Muscle of leg (tissue), 11 donors: ENCODE data around the gene HS3ST5. TPM values are rescaled to one million over a fixed set of nuclear protein-coding genes. Genes with fewer than 3 reads are reported as not detected.

Experiments used
- DNase-seq: peaks from one replicate; pipeline ENCODE4 v3.0.0; 2013
- H3K27ac ChIP-seq: one replicate; pipeline ENCODE4 v1.5.1; 2013; ENCODE audit warnings: mild to moderate bottlenecking, low read length, control low read depth
- H3K27me3 ChIP-seq: one replicate; pipeline ENCODE4 v1.6.1; 2013; ENCODE audit warnings: low read length; ENCODE audit not compliant: control insufficient read depth, insufficient read depth
- H3K36me3 ChIP-seq: one replicate; pipeline ENCODE4 v1.6.1; 2013; ENCODE audit warnings: low read length; ENCODE audit not compliant: control insufficient read depth, insufficient read depth
- H3K4me1 ChIP-seq: one replicate; pipeline ENCODE4 v1.6.1; 2013; ENCODE audit warnings: low read length; ENCODE audit not compliant: control insufficient read depth, insufficient read depth
- H3K4me3 ChIP-seq: one replicate; pipeline ENCODE4 v1.5.1; 2013; ENCODE audit warnings: low read length, control low read depth
- H3K9me3 ChIP-seq: replicated peaks from 2 replicates; pipeline ENCODE4 v1.6.1; 2013; ENCODE audit warnings: low read depth, low read length; ENCODE audit not compliant: control insufficient read depth
- WGBS: methylation state at CpG from one replicate; pipeline ENCODE4 v1.1.5; 2013; ENCODE audit warnings: missing lambda C conversion rate; ENCODE audit not compliant: insufficient coverage; 5-methylcytosine and 5-hydroxymethylcytosine counted together
- polyA plus RNA-seq, 8 donors: library from polyadenylated mRNA; unstranded; fragments of 120-200 nt; gene quantifications; one replicate each; pipeline versions ENCODE4 v1.2.1 to v1.2.3, GENCODE V29; 2013; ENCODE audit warnings: inconsistent platforms in 1 of 8, low replicate concordance in 1 of 8; ENCODE audit not compliant: insufficient read length in 8 of 8, insufficient read depth in 1 of 8
- total RNA-seq: library from RNA; stranded (reverse); fragments of 120-200 nt; gene quantifications from one replicate; pipeline ENCODE4 v1.2.4, GENCODE V29; 2013

The HS3ST5 gene
- total and polyA plus RNA-seq, 9 donors, result 0.22 to 1.0 (median 0.64) TPM

DNA sequence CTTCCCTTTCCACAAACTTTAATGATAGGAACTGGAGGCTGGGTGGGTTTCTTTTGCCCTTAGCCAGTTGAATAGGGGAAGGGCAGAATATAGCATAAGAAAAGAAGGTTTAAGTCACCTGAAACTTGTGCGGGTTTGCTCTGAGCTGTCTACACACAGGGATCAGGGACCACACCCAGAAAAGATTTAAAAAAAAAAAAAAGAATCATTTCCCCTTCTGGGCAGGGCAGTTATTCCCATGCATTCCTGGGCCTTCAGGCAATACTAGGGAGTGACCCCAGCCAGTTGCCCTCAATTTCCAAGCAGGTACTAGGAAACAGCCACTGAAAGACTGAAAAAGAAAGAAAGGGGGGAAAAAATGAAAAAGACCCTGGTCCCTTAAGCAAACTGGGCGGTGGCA, 332.3 kb downstream of the HS3ST5 start:
- no peaks in the 10 kb centered on the region for H3K9me3 ChIP-seq
- no peaks in the 10 kb centered on the region for H3K36me3 ChIP-seq
- no peaks in the 10 kb centered on the region for H3K4me1 ChIP-seq
- no peak overlapping the region for H3K27ac ChIP-seq
- H3K4me3 ChIP-seq, result no peak overlapping the region
- no peak for DNase-seq
- H3K27me3 ChIP-seq, result no peaks in the 10 kb centered on the region
- 100% methylated on average over 1 of the region's 2 CpGs for WGBS

DNA sequence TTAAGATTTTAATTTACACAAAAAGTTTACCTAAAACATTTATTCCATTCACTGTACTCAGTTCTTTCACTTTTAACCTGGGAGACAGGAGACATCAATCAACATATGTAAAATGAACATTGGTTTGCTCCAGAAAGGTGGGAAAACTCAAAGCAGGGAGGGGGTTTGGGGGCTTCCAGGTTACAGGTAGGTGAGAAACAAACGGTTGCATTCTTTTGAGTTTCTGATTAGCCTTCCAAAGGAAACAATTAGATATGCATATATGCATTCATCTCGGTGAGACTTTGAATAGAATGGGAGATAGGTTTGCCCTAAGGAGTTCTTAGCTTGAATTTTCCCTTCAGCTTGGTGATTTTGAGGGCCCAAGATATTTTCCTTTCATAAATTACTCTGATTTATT, 333.6 kb downstream of the HS3ST5 start:
- Histone ChIP-seq H3K36me3 (no peaks in the 10 kb centered on the region), H3K27ac (no peak overlapping the region), H3K4me1 (no peaks in the 10 kb centered on the region), H3K27me3 (no peaks in the 10 kb centered on the region), H3K9me3 (peaks cover 3% of the 10 kb centered on the region), H3K4me3 (no peak overlapping the region)
- no peak for DNase-seq
- no CpG with 5 or more reads among the region's 2 CpGs for WGBS

DNA sequence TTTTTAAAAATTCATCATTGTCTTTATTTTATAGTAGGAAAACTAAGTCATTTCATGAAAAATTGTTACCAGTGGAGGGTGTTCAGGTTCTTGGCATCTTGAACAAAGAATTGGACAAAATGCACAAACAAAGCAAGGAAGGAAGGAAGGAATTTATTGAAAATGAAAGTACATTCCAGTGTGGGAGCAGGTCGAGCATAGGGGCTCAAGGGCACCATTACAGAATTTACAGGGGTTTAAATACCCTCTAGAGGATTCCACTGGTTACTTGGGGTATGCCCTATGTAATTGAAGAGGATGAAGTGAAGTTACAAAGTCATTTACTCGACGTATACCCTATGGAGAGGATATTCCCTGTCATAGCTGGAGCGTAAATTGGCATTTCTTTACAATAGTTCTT, 334.5 kb downstream of the HS3ST5 start:
- no peaks in the 10 kb centered on the region for H3K36me3 ChIP-seq
- no peaks in the 10 kb centered on the region for H3K4me1 ChIP-seq
- 8% methylated on average over 1 of the region's 4 CpGs for WGBS
- H3K27me3 ChIP-seq, result no peaks in the 10 kb centered on the region
- no peak overlapping the region for H3K4me3 ChIP-seq
- DNase-seq, result no peak
- H3K9me3 ChIP-seq, result peaks cover 3% of the 10 kb centered on the region
- no peak overlapping the region for H3K27ac ChIP-seq

- Histone ChIP-seq H3K27ac (no peak overlapping the region), H3K4me1 (no peaks in the 10 kb centered on the region), H3K9me3 (peaks cover 3% of the 10 kb centered on the region), H3K27me3 (no peaks in the 10 kb centered on the region), H3K36me3 (no peaks in the 10 kb centered on the region), H3K4me3 (no peak overlapping the region)
- no peak for DNase-seq
- 100% methylated on average over 1 of the region's 2 CpGs for WGBS
Observed at GRCh38 chr6:114007516-114007915, 335.3 kb downstream of the HS3ST5 start.
